ENCODE measurements around the gene GALNT1.

DNA sequence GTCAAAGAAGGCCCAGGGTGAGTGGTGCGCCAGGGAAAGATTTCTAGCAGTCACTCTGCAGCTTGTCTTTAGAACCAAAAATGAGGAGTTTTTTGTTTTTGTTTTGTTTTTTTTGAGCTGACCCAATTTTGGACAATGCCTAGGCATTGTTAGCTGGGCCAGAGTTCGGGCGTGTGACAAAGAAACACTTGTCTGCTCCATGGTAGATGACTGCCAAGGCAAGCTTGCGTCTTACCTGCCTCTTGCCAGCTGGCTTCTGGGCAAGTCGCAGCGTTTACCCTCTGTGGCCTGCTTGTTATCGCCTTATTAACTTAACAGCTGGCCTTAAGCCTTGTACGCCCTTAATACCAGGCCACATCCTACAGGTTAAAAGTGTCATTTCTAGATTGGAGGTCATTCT, 114.3 kb downstream of the GALNT1 start:
- TF ChIP-seq POLR2A (IDR thresholded peaks at IDR 0.05) = no peak
- TF ChIP-seq, protein P1, sequence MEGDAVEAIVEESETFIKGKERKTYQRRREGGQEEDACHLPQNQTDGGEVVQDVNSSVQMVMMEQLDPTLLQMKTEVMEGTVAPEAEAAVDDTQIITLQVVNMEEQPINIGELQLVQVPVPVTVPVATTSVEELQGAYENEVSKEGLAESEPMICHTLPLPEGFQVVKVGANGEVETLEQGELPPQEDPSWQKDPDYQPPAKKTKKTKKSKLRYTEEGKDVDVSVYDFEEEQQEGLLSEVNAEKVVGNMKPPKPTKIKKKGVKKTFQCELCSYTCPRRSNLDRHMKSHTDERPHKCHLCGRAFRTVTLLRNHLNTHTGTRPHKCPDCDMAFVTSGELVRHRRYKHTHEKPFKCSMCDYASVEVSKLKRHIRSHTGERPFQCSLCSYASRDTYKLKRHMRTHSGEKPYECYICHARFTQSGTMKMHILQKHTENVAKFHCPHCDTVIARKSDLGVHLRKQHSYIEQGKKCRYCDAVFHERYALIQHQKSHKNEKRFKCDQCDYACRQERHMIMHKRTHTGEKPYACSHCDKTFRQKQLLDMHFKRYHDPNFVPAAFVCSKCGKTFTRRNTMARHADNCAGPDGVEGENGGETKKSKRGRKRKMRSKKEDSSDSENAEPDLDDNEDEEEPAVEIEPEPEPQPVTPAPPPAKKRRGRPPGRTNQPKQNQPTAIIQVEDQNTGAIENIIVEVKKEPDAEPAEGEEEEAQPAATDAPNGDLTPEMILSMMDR (IDR thresholded peaks at IDR 0.05) = no peak

Measured in upper lobe of left lung (tissue), 4 donors.